Measurements from ENCODE around the gene RGS7. TPM values are rescaled to one million over a fixed set of nuclear protein-coding genes. Genes with fewer than 3 reads are reported as not detected.
"Not testable (repeated sequence)": the region's sequence is repeated elsewhere in the genome, so short reads cannot be mapped to it uniquely, and the experiment has no call there.

Gene RGS7
- total RNA-seq, 4 donors from 2014 or later: 0.39 TPM; not detected in 3

DNA sequence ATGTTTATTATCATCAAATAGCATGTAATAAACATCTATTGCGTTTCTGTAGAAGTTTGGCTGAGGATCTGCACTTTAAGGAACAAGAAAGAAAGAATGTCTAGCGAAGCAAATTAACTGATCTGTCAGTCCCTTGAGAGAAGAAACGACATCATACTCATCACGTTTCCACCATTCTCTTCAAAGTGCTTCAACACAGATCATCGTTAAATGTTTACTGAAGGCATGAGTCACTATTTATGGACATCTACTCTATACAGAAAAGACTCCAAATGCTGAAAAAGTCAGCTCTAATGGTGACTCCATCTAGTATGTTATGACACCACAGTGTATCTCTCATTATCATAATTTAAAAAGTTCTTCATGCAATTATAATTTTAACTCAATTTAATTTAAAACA, 369.1 kb downstream of the RGS7 start:
- Histone ChIP-seq H3K36me3 (no peaks in the 10 kb centered on the region), H3K4me1 (no peaks in the 10 kb centered on the region), H3K9me3 (no peaks in the 10 kb centered on the region), H3K27ac (no peak overlapping the region), H3K27me3 (no peaks in the 10 kb centered on the region), H3K4me3 (replicated peaks in 1 of 3) (no peak overlapping the region)
- 75 to 81% methylated on average over 5 of the region's 5 CpGs for WGBS, 2 donors
- intact Hi-C loops (cut with DNase I): no loop called here
- no peak for DNase-seq
- TF ChIP-seq, protein P1, sequence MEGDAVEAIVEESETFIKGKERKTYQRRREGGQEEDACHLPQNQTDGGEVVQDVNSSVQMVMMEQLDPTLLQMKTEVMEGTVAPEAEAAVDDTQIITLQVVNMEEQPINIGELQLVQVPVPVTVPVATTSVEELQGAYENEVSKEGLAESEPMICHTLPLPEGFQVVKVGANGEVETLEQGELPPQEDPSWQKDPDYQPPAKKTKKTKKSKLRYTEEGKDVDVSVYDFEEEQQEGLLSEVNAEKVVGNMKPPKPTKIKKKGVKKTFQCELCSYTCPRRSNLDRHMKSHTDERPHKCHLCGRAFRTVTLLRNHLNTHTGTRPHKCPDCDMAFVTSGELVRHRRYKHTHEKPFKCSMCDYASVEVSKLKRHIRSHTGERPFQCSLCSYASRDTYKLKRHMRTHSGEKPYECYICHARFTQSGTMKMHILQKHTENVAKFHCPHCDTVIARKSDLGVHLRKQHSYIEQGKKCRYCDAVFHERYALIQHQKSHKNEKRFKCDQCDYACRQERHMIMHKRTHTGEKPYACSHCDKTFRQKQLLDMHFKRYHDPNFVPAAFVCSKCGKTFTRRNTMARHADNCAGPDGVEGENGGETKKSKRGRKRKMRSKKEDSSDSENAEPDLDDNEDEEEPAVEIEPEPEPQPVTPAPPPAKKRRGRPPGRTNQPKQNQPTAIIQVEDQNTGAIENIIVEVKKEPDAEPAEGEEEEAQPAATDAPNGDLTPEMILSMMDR (IDR thresholded peaks at IDR 0.05): no peak
- TF ChIP-seq POLR2A (IDR thresholded peaks at IDR 0.05): no peak

DNA sequence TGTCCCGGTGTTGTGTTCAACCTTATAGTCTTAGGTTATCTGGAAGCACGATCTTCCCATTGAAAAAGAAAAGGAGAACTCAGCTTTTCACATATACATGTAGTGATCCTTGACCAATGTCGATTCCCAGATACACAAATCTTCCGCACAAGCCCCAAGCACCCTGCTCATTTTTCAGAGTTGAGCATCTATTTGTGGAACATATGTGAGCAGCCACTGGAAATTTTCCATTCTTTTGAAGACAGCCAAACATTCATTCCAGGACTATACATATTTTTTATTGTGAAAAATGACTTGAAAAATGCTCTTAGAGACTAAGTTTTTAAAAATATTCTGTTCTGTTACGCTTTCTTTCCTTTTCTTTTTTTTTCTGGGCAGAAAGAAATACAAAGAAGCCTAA, 371.9 kb downstream of the RGS7 start:
- Histone ChIP-seq H3K4me1 (no peaks in the 10 kb centered on the region), H3K36me3 (no peaks in the 10 kb centered on the region), H3K27ac (no peak overlapping the region), H3K27me3 (no peaks in the 10 kb centered on the region), H3K9me3 (no peaks in the 10 kb centered on the region), H3K4me3 (replicated peaks in 1 of 3) (no peak overlapping the region)
- intact Hi-C loops (cut with DNase I): no loop called here
- DNase-seq: no peak
- 47 to 49% methylated on average over 5 of the region's 5 CpGs for WGBS, 2 donors
- TF ChIP-seq, protein P1 (IDR thresholded peaks at IDR 0.05): no peak
- TF ChIP-seq POLR2A (IDR thresholded peaks at IDR 0.05): no peak

DNA sequence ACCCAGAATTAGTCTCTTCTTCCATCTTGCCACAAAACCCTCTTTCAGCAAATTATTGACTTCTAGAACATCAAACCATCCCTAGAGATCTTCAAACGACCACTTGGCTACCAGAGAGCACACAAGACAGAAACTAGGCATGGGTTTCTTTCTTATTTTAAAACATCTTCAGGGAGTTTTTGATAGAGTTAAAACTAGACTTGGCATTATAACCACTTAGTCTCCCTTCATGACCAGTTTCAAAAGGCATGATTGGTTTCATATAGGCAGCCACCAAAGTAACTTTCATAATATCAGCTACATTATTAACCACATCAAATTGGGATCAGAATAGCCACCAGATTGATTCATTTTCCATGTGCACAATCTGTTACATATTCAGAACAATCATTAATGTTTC, 376.7 kb downstream of the RGS7 start:
- Histone ChIP-seq H3K4me3 (replicated peaks in 1 of 3) (no peak overlapping the region), H3K27me3 (no peaks in the 10 kb centered on the region), H3K4me1 (no peaks in the 10 kb centered on the region), H3K9me3 (no peaks in the 10 kb centered on the region), H3K27ac (no peak overlapping the region), H3K36me3 (no peaks in the 10 kb centered on the region)
- TF ChIP-seq, protein P1 (IDR thresholded peaks at IDR 0.05): no peak
- TF ChIP-seq POLR2A (IDR thresholded peaks at IDR 0.05): no peak
- DNase-seq: no peak
- 67 to 68% methylated on average over 1 of the region's 1 CpG for WGBS, 2 donors
- intact Hi-C loops (cut with DNase I): no loop called here

DNA sequence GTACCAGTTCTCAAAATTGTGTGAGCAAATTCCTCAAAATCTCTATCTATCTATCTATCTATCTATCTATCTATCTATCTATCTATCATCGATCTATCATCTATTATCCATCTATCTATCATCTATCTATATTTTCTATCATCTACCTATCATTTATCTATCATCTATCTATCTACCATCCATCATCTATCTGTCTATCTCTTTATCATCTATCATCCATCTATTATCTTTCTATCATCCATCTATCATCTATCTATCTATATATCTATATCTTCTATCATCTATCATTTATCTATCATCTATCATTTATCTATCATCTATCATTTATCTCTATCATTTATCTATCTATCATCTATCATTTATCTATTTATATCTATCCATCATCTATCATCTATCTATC, 380.3 kb downstream of the RGS7 start:
- Histone ChIP-seq H3K4me3 (replicated peaks in 1 of 3) (no peak overlapping the region), H3K27me3 (no peaks in the 10 kb centered on the region), H3K9me3 (no peaks in the 10 kb centered on the region), H3K36me3 (no peaks in the 10 kb centered on the region), H3K27ac (no peak overlapping the region), H3K4me1 (no peaks in the 10 kb centered on the region)
- intact Hi-C loops (cut with DNase I): no loop called here
- no peak for DNase-seq
- TF ChIP-seq, protein P1 (IDR thresholded peaks at IDR 0.05): no peak
- no peak for TF ChIP-seq POLR2A (IDR thresholded peaks at IDR 0.05)
- 87 to 91% methylated on average over 1 of the region's 1 CpG for WGBS, 2 donors

DNA sequence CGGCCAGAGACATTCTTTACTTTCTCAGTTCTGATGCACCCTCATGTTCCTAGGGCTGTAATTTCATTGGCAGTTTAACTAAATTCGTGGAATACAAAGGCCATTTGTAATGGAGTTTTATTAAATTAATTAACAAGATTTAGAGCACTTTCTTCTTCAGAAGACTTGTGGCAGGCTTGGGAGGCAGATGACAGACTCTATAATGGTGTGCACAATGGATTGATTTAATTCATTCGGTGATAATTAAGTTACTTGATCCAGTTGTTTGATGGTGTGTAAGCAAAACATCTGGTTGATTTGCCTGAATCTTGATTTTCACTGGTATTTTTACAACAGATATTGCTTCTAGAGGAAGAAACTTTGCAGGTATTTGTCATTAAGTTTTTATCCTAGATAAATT, 383.1 kb downstream of the RGS7 start:
- intact Hi-C loops (cut with DNase I): no loop called here
- no peaks in the 10 kb centered on the region for H3K27me3 ChIP-seq
- no peaks in the 10 kb centered on the region for H3K9me3 ChIP-seq
- no peaks in the 10 kb centered on the region for H3K36me3 ChIP-seq
- DNase-seq: no peak
- H3K27ac ChIP-seq: no peak overlapping the region
- no peak for TF ChIP-seq POLR2A (IDR thresholded peaks at IDR 0.05)
- TF ChIP-seq, protein P1 (IDR thresholded peaks at IDR 0.05): no peak
- no peak overlapping the region for H3K4me3 ChIP-seq (replicated peaks in 1 of 3)
- WGBS, 2 donors: 90 to 96% methylated on average over 3 of the region's 3 CpGs
- no peaks in the 10 kb centered on the region for H3K4me1 ChIP-seq

DNA sequence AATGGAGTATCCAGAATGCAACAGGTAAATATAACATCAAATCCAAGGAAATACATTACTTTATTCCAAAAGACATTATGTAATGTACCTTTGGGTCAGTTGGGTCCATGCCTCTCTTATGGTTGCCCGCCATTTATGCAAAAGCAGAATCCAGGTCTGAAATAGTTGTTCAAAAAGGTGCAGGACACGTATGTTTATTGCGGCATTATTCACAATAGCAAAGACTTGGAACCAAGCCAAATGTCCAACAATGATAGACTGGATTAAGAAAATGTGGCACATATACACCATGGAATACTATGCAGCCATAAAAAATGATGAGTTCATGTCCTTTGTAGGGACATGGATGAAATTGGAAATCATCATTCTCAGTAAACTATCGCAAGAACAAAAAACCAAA, 384.9 kb downstream of the RGS7 start:
- H3K9me3 ChIP-seq; H3K4me3 ChIP-seq (replicated peaks in 1 of 3); H3K27me3 ChIP-seq; intact Hi-C loops (cut with DNase I); H3K4me1 ChIP-seq; DNase-seq; H3K36me3 ChIP-seq; H3K27ac ChIP-seq: not testable (repeated sequence)
- WGBS, 2 donors: 90 to 96% methylated on average over 3 of the region's 4 CpGs

Data from thyroid gland (tissue), 4 donors.